Measurements from ENCODE around the gene ZBTB49.
A peak's percentile ranks its signal among the peaks of the same experiment; 100 is the strongest.

ZBTB49 gene

DNA sequence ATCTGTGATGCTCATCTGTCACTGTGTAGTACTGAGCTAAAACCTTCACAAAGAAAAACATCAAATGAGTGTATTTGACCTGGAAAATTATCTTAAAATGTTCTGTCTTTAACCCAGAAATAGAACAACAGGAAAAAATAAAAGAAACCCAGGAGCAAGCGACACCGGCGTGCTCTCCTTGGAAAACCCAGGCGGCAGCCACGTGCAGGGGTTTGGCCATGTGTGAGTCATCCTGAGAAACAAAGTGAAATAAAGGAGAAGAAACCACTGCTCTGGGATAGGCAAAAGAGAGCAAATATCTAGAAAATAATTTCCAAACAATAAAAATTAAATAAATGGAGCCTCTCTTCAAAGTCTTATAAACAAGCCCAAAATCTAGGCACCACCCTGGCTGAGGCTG lies 22.1 kb upstream of the ZBTB49 start:
- Mint-ChIP-seq H3K27me3 (no peaks in the 10 kb centered on the region), H3K4me3 (no peak overlapping the region), H3K4me1 (ENCODE audit: low read depth) (peaks cover 15% of the 10 kb centered on the region), H3K9me3 (no peaks in the 10 kb centered on the region), H3K27ac (peak overlapping the region; percentile 49), H3K36me3 (ENCODE audit: low read depth) (peaks cover 55% of the 10 kb centered on the region)

DNA sequence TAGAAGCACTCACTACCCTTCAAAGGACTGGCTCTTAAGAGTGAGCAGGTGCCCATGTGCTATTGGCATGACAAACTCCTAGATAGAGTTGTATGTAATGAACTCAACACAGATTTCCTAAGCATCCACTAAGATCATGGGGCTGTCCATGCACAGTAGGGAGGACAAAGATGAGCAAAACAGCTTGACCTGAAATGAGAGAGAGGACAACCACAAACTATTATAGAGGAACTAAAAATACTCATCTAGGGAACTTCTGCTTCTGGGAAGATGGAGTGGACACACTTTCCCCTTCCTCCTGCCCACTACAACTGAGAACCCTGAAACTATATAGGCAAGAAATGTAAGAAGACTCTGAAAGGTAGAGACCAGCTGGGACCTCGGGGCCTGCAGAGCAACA lies 21.3 kb upstream of the ZBTB49 start:
- H3K9me3 Mint-ChIP-seq = no peaks in the 10 kb centered on the region
- H3K4me1 Mint-ChIP-seq (ENCODE audit: low read depth) = peaks cover 15% of the 10 kb centered on the region
- peak overlapping the region; percentile 24 for H3K4me3 Mint-ChIP-seq
- H3K27ac Mint-ChIP-seq = peak overlapping the region; percentile 70
- peaks cover 63% of the 10 kb centered on the region for H3K36me3 Mint-ChIP-seq (ENCODE audit: low read depth)
- no peaks in the 10 kb centered on the region for H3K27me3 Mint-ChIP-seq

DNA sequence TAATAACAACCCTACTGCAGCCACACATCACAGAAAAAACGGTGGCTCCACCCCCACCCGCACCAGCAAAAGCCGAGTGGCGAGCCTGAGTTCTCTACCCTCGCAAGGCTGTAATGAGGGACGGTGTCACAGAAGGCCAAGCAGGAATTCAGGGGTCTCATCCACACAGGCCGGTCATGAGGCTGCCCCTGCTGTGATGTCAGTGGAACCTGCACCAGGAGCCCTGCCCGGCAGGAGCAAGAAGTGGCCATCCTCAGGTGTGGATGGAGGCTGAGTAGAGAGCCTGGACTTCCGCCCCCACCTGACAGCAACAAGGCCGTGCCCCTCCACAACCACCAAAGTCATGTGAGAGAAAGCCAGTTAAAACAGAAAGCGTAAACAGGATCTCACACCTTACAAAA lies 20.7 kb upstream of the ZBTB49 start:
- peaks cover 67% of the 10 kb centered on the region for H3K36me3 Mint-ChIP-seq (ENCODE audit: low read depth)
- peak overlapping the region; percentile 34 for H3K4me3 Mint-ChIP-seq
- no peaks in the 10 kb centered on the region for H3K9me3 Mint-ChIP-seq
- no peaks in the 10 kb centered on the region for H3K27me3 Mint-ChIP-seq
- peaks cover 15% of the 10 kb centered on the region for H3K4me1 Mint-ChIP-seq (ENCODE audit: low read depth)
- peak overlapping the region; percentile 70 for H3K27ac Mint-ChIP-seq

DNA sequence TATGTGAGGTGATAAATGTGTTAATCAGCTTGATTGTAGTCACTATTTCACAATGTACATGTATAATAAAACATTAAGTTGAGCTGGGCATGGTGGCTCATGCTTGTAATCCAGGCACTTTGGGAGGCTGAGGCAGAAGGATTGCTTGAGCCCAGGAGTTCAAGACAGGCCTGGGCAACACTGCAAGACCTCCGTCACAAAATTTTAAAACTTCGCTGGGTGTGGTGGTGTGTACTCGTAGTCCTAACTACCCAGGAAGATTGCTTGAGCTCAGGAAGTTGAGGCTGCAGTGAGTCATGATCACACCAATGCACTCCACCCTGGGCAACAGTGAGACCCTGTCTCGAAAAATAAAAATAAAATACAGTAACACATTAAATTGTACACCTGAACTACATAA lies 20.2 kb upstream of the ZBTB49 start:
- Mint-ChIP-seq H3K4me1 (ENCODE audit: low read depth) (peaks cover 15% of the 10 kb centered on the region), H3K27me3 (no peaks in the 10 kb centered on the region), H3K9me3 (no peaks in the 10 kb centered on the region), H3K36me3 (ENCODE audit: low read depth) (peaks cover 73% of the 10 kb centered on the region), H3K4me3 (peak overlapping the region; percentile 34), H3K27ac (peak overlapping the region; percentile 70)

DNA sequence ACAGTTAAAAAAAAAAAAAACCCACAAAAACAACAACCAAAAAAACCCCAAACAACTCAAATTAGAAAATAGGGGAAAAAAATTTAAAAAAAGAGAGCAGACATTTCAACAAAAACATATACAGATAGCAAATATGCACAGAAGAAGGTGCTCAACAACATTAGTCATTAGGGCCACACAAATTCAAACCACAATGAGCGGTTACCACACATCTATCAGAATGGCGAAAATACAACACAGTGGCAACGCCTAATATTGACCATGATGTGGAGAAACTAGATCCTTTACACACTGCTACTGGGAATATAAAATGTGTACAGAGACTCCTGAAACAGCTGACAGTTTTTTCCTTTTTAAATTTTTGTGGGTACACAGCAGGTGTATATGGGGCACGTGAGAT lies 19.5 kb upstream of the ZBTB49 start:
- H3K9me3 Mint-ChIP-seq = no peaks in the 10 kb centered on the region
- peak overlapping the region; percentile 11 for H3K27ac Mint-ChIP-seq
- H3K4me3 Mint-ChIP-seq = no peak overlapping the region
- H3K4me1 Mint-ChIP-seq (ENCODE audit: low read depth) = peaks cover 15% of the 10 kb centered on the region
- H3K36me3 Mint-ChIP-seq (ENCODE audit: low read depth) = peaks cover 78% of the 10 kb centered on the region
- no peaks in the 10 kb centered on the region for H3K27me3 Mint-ChIP-seq

DNA sequence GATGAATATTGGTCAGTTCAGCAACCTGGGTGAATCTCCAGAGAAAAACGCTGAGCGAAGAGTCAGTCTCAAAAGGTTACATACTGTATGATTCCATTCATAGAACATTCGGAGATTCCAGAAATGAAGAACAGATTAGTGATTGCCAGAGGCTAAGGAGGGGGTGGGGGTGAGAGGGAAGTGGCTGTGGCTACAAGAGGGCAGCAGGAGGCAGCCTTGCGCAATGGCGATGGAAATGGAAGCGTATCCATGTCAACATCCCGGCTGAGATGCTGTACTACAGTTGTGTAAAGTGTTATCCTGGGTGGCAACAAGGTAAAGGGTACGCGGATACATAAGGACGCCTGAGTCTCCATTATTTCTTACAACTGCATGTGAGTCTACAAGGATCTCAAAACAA lies 18.1 kb upstream of the ZBTB49 start:
- Mint-ChIP-seq H3K9me3 (no peaks in the 10 kb centered on the region), H3K4me3 (no peak overlapping the region), H3K4me1 (ENCODE audit: low read depth) (peaks cover 15% of the 10 kb centered on the region), H3K36me3 (ENCODE audit: low read depth) (peaks cover 80% of the 10 kb centered on the region), H3K27ac (no peak overlapping the region), H3K27me3 (no peaks in the 10 kb centered on the region)

DNA sequence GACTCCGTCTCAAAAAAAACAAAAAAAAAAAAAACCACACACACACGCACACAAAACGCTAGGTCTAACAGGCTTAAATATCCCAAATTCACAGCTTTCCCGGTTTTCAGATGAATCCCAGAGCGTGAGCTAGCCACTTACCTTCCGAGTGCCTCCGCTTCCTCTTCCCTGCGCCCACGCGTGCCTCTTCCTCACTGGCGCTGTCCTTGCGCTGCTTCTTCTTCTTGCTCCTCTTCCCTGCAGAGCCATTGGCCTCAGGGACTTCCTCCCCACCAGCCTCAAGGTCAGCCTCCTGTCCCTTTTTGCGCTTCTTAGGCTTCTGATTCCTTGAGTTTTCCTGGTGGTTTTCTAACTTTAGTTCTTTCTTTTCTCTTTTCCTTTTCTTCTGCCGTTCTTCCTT lies 15.8 kb upstream of the ZBTB49 start:
- Mint-ChIP-seq H3K9me3 (no peaks in the 10 kb centered on the region), H3K4me3 (no peak overlapping the region), H3K27ac (no peak overlapping the region), H3K27me3 (no peaks in the 10 kb centered on the region), H3K36me3 (ENCODE audit: low read depth) (peaks cover 70% of the 10 kb centered on the region), H3K4me1 (ENCODE audit: low read depth) (peaks cover 9% of the 10 kb centered on the region)

DNA sequence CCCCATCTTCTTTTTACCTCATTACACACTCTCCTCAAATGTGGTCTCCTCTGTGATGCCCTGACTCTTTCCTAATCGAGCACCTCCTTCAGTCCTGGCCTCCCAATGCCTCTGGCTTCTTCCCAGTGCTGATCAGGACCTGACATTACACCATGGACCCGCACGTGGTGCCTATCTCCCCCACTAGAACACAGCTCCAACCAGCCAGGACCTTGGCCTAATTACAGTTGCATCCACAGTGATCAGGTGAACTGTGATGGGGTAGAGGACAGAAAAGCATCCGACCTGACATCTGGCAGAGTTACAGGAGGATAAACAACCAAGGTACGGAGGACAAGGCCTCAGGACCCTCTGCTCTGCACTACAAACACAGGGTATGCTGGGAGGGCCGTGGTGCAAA lies 12.5 kb upstream of the ZBTB49 start:
- no peaks in the 10 kb centered on the region for H3K4me1 Mint-ChIP-seq (ENCODE audit: low read depth)
- H3K4me3 Mint-ChIP-seq = no peak overlapping the region
- peaks cover 73% of the 10 kb centered on the region for H3K36me3 Mint-ChIP-seq (ENCODE audit: low read depth)
- no peak overlapping the region for H3K27ac Mint-ChIP-seq
- no peaks in the 10 kb centered on the region for H3K9me3 Mint-ChIP-seq
- no peaks in the 10 kb centered on the region for H3K27me3 Mint-ChIP-seq

DNA sequence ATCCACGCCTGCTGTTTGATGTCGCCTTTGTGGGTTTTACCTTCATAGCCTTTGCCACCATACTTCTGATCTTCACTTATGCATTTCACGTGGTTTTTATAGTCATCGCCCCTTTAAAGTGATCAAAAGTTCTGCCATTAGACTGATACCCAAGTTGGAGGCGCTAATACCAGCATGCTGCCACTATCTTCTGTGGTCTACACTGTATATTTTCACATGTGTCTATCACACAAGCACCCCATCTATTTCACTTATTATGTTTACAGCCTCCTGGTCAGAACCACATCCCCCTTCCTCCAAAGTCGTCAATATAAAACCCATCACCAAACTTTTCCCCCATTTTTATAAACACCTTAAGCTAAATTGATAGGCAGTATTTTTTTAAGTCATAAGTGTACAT lies 8.3 kb upstream of the ZBTB49 start:
- Mint-ChIP-seq H3K27ac (peak overlapping the region; percentile 2), H3K36me3 (ENCODE audit: low read depth) (peaks cover 74% of the 10 kb centered on the region), H3K9me3 (no peaks in the 10 kb centered on the region), H3K27me3 (no peaks in the 10 kb centered on the region), H3K4me3 (no peak overlapping the region), H3K4me1 (ENCODE audit: low read depth) (peaks cover 5% of the 10 kb centered on the region)

DNA sequence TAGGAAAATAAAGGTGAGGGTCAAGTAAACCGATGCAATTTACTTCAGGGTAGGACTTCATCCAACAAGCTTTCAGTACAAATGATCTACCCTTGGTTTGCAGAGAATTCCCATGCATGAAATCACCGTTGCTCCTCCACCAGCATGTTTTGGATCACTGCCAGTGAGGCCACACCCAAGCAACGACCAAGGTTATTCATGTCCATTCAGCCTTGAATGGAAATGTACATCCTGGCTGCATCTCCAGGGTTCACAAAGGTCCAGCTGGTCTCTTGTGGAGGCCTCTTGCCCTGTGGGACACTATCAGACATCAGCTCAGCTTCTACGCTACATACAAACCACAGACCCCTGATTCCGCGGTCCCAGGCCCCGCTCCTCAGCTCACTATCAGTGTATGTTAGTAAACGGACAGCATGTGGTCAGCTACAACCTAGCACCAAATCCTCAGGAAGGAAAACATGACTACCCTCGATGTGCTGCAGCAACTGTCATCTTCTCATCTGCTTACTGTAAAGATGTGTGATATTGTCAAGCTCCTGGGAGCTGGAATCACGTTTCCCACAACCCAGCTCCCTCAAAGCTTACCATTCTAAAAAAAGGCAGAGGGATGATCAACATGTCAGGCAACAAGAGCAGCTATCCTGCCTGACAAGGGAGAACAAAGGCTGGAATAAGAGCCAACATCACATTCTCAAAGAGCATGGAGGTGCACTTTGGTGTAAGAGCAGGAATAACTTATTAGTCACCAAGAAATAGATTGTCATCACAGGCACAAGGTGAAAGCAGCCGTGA lies 5.0 kb upstream of the ZBTB49 start:
- Mint-ChIP-seq H3K4me3 (no peak overlapping the region), H3K4me1 (ENCODE audit: low read depth) (peaks cover 27% of the 10 kb centered on the region), H3K36me3 (ENCODE audit: low read depth) (peaks cover 73% of the 10 kb centered on the region), H3K27me3 (no peaks in the 10 kb centered on the region), H3K9me3 (no peaks in the 10 kb centered on the region), H3K27ac (no peak overlapping the region)

DNA sequence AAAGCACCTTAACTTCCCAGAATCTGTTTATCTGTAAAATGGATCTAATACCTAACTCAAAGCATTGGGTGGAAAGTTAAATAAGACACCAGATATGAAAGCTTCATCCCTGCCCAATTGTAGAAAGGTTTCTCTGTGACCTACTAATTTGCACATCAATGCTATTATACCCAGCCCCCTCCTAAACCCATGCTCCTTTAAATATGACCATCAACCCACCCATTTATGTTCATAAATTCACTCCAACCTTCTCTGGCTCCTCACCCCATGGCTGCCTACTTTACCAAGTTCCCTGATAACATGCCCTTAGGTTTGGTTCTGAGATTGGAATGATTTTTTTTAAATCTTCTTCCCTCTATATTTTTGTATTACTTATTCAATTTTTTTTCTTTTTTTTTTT lies 2.0 kb upstream of the ZBTB49 start:
- Mint-ChIP-seq H3K27me3 (no peaks in the 10 kb centered on the region), H3K4me1 (ENCODE audit: low read depth) (peaks cover 39% of the 10 kb centered on the region), H3K4me3 (peak overlapping the region; percentile 65), H3K36me3 (ENCODE audit: low read depth) (peaks cover 53% of the 10 kb centered on the region), H3K9me3 (no peaks in the 10 kb centered on the region), H3K27ac (no peak overlapping the region)

DNA sequence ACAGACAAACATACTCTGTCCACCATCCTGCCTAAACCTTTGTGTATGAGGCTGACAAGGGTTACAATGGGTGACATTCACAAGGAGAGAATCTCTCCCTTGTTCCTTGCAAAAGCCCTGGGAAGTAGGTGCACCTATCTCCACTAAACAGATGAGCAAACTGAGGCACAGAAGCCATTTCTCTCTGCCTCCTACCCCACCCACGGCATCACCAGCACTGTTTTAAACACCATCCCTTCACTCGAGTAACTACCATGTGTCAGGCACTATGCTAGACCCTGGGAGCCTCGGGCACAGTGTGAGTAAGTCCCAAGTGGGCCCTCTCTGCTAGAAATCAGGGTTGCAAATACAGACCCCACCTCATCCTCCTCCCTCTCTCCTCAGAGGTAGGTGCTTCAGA lies 996 bp upstream of the ZBTB49 start:
- H3K27me3 Mint-ChIP-seq = no peaks in the 10 kb centered on the region
- H3K36me3 Mint-ChIP-seq (ENCODE audit: low read depth) = peaks cover 46% of the 10 kb centered on the region
- peak overlapping the region; percentile 93 for H3K4me3 Mint-ChIP-seq
- H3K4me1 Mint-ChIP-seq (ENCODE audit: low read depth) = peaks cover 43% of the 10 kb centered on the region
- no peaks in the 10 kb centered on the region for H3K9me3 Mint-ChIP-seq
- peak overlapping the region; percentile 87 for H3K27ac Mint-ChIP-seq

DNA sequence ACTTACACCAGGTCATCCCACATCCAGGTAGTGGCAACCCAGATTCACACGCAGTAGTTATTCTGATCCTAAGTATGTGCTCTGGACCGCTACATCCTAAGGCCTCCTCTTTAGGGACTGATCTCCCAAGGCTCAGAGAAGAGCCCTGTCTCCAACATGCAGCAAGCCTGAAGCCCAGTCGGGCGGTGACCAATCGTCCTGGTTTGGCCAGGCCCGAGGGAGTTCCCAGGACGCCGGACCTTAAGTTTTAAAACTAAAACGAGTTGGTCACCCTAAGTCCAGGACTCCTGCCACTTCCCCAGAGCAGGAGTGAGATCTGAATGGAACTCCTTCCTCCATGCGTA lies 482 bp upstream of the ZBTB49 start:
- Mint-ChIP-seq H3K9me3 (no peaks in the 10 kb centered on the region), H3K27ac (peak overlapping the region; percentile 87), H3K4me1 (ENCODE audit: low read depth) (peaks cover 44% of the 10 kb centered on the region), H3K4me3 (peak overlapping the region; percentile 93), H3K36me3 (ENCODE audit: low read depth) (peaks cover 41% of the 10 kb centered on the region), H3K27me3 (no peaks in the 10 kb centered on the region)

DNA sequence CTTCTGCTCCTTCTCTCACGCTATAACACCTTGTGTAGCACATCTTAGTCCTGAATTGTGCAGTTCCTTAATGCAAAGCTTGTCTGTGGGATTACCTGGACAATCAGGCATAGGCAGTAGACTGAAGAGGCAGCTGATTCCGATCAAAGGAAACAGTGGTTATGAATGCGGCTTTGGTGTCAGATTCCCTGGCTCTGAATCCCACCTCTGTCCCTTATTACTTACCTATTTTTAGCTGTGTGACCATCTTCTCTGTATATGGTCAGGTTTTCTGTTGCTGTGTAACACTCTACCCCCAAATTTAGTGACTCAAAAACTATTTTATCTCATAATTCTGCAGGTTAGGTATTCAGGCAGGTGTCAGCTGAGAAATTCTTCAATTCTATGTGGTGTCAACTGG lies 3.2 kb downstream of the ZBTB49 start:
- Mint-ChIP-seq H3K9me3 (no peaks in the 10 kb centered on the region), H3K27me3 (no peaks in the 10 kb centered on the region), H3K36me3 (ENCODE audit: low read depth) (peaks cover 30% of the 10 kb centered on the region), H3K4me1 (ENCODE audit: low read depth) (peaks cover 31% of the 10 kb centered on the region), H3K27ac (no peak overlapping the region), H3K4me3 (no peak overlapping the region)

DNA sequence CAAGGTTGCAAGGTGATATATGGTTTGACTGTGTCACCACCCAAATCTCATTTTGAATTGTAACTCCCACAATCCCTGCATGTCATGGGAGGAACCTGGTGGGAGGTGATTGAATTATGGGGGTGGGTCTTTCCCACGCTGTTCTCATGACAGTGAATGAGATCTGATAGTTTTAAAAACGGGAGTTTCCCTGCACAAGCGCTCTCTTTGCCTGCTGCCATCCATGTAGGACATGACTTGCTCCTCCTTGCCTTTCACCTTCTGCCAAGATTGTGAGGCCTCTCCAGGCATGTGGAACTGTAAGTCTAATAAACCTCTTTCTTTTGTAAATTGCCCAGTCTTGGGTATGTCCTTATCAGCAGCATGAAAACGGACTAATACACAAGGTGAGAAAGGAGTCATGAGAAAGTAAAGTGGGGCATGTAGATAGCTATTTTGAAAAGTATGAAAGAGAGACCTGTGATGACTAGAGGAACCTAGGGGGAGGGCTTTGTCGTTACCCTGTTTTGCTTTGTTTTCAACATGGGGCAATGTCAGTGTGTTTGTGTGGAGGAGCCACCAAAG lies 6.3 kb downstream of the ZBTB49 start:
- H3K27ac Mint-ChIP-seq = no peak overlapping the region
- H3K27me3 Mint-ChIP-seq = no peaks in the 10 kb centered on the region
- peaks cover 15% of the 10 kb centered on the region for H3K4me1 Mint-ChIP-seq (ENCODE audit: low read depth)
- H3K36me3 Mint-ChIP-seq (ENCODE audit: low read depth) = peaks cover 23% of the 10 kb centered on the region
- H3K9me3 Mint-ChIP-seq = no peaks in the 10 kb centered on the region
- H3K4me3 Mint-ChIP-seq = no peak overlapping the region

DNA sequence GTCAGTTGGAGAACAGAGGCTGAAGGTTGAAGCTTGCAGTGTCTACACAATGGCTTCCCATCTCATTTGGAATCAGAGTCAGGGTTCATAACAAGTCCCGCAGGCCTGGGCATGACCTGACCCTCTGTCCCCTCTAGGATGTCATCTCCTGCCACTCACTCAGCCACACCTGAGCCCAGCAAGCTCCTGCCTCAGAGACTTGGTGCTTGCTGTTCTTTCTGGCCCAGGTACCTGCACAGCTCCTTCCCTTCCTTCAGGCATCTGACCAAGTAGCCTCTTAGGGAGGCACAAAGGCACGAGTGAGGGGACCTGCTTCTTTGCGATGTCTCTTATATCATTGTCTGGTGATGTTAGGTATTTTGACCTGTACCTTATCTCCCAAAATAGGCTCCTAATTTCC lies 9.0 kb downstream of the ZBTB49 start:
- Mint-ChIP-seq H3K9me3 (no peaks in the 10 kb centered on the region), H3K27me3 (no peaks in the 10 kb centered on the region), H3K27ac (no peak overlapping the region), H3K4me3 (no peak overlapping the region), H3K36me3 (ENCODE audit: low read depth) (peaks cover 28% of the 10 kb centered on the region), H3K4me1 (ENCODE audit: low read depth) (peaks cover 7% of the 10 kb centered on the region)
